GM10266 (cell line): Measurements from ENCODE around the gene OMP.

ENCODE experiments used
- DNase-seq: peaks from one replicate; pipeline ENCODE4 v3.0.0; 2012; ENCODE audit errors: extremely low spot score
- CTCF ChIP-seq: IDR thresholded peaks from 2 replicates; pipeline ENCODE4 v1.5.1; 2012; ENCODE audit warnings: mild to moderate bottlenecking, low read depth; ENCODE audit not compliant: control insufficient read depth, insufficient read depth; ENCODE audit errors: missing control alignments

OMP gene

DNA sequence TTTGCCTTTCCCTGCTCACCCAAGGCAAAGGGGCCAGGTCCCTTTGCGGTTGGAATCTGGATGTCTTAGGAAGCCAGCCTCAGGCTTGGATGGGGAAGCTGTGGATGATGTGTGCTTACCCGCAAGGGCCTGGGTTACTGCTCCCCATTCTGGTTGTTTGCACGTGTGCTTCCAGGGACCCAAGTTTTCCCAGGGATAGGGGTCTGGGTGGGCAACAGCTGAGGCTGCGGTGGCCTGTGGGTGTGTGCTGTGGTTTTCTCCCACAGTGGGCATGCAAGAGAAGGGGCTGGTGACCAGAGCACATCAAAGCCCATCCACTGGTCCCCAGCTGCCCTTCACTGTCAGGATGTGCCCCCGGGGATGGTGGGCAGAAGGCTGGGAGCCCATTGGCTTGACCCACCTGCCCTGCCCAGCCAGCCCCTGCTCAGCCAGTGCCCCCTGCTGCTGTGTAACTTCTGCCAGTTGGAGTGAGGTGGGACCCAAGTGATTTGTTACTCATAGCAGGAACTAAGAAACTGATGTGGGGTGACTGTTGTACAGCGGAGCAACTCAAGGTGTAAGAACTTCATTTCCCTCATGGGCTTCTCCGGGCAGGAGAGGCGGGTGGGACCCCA, 32.6 kb upstream of the OMP start:
- DNase-seq = no peak
- no peak for TF ChIP-seq CTCF

DNA sequence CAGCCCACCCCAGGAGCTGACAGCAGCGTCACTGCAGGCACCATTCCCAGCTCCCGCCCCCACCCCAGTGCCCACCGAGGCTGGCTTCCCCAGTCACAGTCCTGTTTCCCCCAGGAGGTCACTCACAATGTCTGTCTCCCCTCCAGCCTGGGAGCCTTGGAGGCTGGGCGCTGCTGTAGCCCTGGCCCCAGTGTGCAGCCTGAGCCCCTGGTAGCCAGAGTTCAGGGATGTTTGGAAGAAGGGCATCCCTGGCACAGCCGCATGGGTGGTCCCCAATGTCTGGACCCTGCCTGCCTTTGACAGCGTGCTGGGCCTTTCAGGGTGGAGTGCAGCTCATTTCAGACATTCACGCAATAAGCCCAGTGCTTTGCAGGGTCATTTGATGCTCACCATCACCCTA, 31.6 kb upstream of the OMP start:
- DNase-seq = no peak
- no peak for TF ChIP-seq CTCF

- DNase-seq = no peak
- TF ChIP-seq CTCF = no peak
These were observed 30.7 kb upstream of the OMP start for GRCh38 chr11:77071671-77072605.

GRCh38 chr11:77072851-77073327, 29.8 kb upstream of the OMP start:
- no peak for TF ChIP-seq CTCF
- no peak for DNase-seq

DNA sequence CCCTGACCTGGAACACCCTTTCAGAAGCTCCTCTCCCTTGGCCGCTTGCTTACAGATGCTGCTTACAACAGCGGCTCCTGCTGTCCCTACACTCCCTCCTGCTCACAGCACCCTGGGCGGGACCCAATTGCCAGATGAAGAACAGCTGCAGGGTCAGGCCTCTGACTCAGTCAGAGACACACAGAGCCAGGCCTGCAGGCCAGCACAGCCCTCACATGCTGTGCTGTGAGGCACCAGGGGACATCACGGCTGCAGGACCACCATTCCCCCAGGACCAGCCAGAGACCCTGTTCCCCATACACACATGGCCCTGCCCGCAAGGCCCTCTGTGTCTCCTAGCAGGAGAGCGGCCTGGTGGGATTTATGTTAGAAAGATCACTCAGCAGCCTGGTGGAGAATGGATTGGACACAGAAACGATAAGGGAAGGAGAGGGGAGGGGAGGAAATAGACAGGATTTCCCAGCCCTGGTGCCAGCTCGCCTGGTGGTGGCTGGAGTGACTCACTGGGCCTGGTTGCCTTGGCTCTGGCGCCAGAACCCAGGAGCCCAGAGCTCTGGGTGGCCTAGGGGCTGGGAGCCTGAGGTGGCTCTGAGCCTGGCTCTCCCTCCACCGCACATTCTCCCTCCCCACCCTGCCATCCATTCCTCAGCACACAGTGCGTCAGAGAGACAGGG, 29.2 kb upstream of the OMP start:
- no peak for DNase-seq
- no peak for TF ChIP-seq CTCF

- DNase-seq = no peak
- no peak for TF ChIP-seq CTCF
These were observed 28.4 kb upstream of the OMP start for GRCh38 chr11:77074205-77074604.

DNA sequence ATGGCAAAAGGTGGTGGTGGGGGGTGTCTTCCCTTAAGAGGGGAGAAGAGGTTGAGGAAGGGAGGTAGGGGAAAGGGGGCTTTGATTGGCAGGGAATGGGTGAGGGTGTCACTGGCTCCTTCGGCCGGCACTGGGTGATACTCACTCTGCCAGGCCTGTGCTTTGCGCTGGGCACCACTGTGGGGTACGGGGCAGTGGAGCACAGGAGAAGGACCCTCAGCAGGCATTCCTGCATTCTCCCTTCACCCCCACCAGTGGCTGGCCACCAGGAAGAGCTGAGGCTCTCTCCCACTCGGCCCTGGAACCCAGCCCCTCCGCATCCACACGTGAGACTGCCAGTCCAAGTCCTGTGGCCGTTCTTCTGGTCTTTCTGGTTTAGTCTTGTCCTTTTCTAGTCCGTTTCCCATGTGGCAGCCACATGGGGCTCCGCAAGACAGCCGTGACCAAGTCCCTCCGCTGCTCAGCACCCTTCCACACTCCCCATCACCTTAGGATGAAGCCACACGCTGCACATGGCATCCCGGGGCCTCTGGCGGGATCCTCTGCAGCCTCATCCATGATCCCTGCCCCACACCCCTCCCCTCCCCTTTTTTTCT, 27.9 kb upstream of the OMP start:
- TF ChIP-seq CTCF = no peak

More for the DNA sequence above, 27.9 kb upstream of the OMP start:
- no peak for DNase-seq
